GM13976 (cell line): ENCODE results near the gene CDK3.

ENCODE experiments used
- DNase-seq: peaks from one replicate; pipeline ENCODE4 v3.0.0; 2012; ENCODE audit warnings: low spot score
- in situ Hi-C: fragments of 300-500 bp; cut with MboI; formaldehyde crosslinking; loops from one replicate; pipeline ENCODE4 v1.12.0; 2022; ENCODE audit warnings: low sequenced_read_pairs, mixed read lengths, inconsistent platforms; ENCODE audit not compliant: unreplicated experiment
- TF ChIP-seq, protein P1 (sequence below): IDR thresholded peaks from 2 replicates; pipeline ENCODE4 v1.5.1; 2012; ENCODE audit warnings: borderline replicate concordance, mild to moderate bottlenecking; ENCODE audit not compliant: insufficient read depth; ENCODE audit errors: extremely low read depth, missing control alignments, control extremely low read depth

CDK3 gene

DNA sequence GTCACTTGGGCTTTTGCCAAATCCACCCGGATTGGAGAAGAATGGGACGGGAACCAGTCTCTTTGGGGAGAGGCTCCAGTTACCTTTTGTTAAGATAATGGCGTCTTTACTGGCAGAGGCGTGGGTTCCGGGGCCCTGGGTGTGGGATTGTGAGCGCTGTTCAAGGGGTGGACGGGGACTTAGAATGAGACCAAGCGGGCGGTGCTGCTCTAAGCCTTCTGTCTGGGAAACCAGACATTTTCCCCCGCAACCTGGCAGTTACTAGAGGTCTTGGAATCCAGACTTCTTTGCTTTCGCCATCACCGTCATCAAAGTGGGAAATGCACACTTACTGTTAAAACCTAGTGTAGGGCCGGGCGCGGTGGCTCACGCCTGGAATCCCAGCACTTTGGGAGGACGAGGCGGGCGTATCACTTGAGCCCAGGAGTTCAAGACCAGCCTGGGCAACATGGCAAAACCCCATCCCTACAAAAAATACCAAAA lies 20.9 kb upstream of the CDK3 start:
- TF ChIP-seq, protein P1, sequence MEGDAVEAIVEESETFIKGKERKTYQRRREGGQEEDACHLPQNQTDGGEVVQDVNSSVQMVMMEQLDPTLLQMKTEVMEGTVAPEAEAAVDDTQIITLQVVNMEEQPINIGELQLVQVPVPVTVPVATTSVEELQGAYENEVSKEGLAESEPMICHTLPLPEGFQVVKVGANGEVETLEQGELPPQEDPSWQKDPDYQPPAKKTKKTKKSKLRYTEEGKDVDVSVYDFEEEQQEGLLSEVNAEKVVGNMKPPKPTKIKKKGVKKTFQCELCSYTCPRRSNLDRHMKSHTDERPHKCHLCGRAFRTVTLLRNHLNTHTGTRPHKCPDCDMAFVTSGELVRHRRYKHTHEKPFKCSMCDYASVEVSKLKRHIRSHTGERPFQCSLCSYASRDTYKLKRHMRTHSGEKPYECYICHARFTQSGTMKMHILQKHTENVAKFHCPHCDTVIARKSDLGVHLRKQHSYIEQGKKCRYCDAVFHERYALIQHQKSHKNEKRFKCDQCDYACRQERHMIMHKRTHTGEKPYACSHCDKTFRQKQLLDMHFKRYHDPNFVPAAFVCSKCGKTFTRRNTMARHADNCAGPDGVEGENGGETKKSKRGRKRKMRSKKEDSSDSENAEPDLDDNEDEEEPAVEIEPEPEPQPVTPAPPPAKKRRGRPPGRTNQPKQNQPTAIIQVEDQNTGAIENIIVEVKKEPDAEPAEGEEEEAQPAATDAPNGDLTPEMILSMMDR = no peak
- no peak for DNase-seq
- in situ Hi-C loops = no loop called here

DNA sequence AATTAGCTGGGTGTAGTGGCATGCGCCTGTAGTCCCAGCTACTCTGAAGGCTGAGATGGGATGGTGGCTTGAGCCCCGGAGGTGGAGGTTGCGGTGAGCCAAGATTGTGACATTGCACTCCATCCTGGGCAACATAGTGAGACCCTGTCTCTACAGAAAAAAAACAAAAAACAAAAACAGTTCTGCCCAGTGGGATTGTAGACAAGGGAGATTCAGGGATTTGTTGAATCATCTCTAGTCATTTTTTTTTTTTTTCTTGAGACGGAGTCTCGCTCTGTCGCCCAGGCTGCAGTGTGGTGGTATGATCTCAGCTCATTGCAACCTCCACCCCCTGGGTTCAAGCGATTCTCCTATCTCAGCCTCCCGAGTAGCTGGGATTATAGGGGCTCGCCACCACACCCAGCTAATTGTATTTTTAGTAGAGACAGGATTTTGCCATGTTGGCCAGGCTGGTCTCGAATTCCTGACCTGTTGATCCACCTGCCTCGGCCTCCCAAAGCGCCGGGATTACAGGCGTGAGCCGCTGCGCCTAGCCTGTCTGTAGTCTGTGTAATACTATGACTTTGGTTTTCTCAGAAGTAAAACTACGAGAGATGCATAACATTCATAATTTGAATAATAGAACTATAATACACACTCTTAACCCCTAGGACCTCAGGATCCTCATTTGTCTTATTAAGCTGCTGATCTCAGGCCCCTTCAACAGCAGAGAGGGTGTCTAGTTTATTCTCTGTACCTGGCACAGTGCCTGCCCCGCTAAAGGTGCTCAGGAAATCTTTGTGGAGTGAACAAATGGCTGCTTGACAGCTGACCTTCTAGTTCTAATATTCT lies 20.3 kb upstream of the CDK3 start:
- DNase-seq = no peak
- TF ChIP-seq, protein P1 = no peak
- in situ Hi-C loops = no loop called here

DNA sequence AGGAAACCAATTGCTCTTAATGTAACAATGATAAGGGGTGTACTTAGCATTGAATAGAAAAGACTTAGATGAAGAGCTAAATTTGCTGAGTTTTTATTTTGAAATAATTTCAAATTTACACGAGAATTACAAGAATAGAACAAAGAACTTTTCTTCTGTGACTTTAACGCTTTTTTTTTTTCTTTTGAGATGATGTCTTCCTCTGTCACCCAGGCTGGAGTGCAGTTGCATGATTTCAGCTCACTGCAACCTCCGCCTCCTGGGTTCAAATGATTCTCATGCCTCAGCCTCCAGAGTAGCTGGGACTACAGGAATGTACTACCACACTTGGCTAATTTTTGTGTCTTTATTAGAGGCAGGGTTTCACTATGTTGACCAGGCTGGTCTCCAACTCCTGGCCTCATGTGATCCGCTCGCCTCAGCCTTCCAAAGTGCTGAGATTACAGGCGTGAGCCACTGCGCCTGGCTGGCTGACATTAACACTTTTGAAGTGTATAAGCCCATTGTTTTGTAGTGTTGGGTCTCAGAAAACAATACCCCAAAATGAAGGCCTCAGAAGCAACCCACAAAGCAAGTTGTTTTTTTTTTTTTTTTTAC lies 19.5 kb upstream of the CDK3 start:
- DNase-seq = no peak
- TF ChIP-seq, protein P1 = no peak
- in situ Hi-C loops = no loop called here

DNA sequence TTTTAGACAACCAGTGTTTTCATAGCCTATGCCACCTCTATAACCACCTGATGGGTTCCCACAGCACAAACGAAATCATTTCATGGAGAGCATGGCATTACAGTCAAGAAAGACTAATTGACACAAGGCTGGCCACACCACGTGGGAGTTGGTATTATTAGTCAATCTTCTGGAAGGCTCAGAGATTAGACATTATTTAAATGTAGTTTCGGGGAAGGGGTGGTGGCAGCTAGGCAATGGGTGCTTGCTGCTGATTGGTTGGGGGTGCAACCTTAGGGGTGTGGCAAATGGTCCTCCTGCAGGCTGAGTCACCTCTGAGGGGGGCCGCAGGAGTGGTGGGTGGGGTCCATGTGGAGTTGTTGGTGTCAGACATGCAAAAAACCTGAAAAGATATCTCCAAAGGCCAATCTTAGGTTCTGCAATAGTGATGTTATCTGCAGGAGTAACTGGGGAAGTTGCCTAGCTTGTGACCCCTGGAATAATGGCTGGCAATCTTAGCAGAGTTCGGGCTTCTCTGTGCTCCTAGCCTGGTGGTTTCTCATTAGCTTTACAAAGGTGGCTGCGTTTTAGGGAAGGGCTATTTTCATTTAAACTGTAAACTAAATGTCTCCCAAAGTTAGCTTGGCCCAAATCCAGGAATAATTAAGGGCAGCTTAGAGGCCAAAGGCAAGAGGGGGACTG lies 17.0 kb upstream of the CDK3 start:
- in situ Hi-C loops = no loop called here
- TF ChIP-seq, protein P1 = no peak

DNA sequence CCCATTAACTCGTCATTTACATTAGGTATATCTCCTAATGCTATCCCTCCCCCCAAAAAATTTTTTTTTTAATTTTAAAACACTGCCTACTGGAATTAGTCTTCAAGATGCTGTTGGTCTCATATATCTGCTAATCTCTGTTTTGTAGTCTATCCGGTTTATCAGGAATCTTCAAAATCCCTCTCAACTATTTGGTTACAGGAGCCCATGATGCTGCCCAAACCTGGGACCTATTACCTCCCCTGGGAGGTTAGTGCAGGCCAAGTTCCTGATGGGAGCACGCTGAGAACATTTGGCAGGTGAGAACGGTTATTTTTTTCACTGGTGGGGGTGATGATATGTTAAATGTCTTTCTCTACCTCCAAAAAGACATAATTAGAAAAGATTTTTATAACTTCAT lies 14.7 kb upstream of the CDK3 start:
- in situ Hi-C loops = no loop called here
- DNase-seq = no peak
- TF ChIP-seq, protein P1 = no peak

More for the DNA sequence above, 17.0 kb upstream of the CDK3 start:
- no peak for DNase-seq

DNA sequence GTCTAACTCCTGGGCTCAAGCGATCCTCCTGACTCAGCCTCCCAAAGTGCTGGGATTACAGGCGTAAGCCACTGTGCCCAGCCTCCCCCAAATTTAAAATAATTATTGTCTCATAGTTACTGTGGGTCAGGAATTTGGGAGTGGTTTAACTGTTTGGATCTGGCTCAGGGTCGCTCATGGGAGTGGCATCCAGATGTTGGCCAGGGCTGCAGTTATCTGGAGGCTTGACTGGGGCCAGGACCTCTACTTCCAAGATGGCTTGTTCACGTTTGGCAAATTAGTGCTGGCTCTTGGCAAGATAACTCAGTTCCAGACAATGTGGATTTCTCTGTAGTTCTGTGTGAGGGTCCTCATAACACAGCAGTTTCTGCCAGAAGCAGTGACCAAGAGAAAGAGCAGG lies 13.6 kb upstream of the CDK3 start:
- in situ Hi-C loops = no loop called here
- TF ChIP-seq, protein P1 = no peak
- DNase-seq = no peak
